ENCODE results near the gene HGF. TPM values are rescaled to one million over a fixed set of nuclear protein-coding genes. Genes with fewer than 3 reads are reported as not detected.
"Not testable (repeated sequence)": the region's sequence is repeated elsewhere in the genome, so short reads cannot be mapped to it uniquely, and the experiment has no call there.

HGF gene
- total RNA-seq, 8 experiments from 2014 or later = 0.09 to 9.6 (median 0.56) TPM; not detected in 1

DNA sequence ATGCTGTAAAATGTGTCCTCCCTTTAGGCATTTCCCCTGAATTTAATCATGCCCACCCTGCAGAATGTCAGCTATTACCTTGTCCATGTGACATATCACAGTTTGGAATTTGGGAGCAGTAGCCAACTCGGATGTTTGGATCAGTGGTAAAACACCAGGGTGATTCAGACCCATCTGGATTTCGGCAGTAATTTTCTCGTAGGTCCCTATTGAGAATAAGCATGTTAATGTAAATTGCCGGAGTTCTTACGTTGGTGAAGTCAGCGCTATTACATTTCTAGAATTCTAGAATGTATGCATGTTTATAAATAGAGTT is 44.1 kb downstream of the HGF start:
- no peak overlapping the region for H3K4me3 ChIP-seq
- WGBS, 10 experiments = 0 to 95% (median 39%) methylated on average over 4 to 6 of the region's 6 CpGs; no CpG with 5 or more reads in 2 of the 10 experiments
- peak in 3 of 8 experiments; percentile 82 to 92 (median 83) for ATAC-seq (replicated peaks in 6 of 8)
- no peak overlapping the region for H3K27ac ChIP-seq
- in situ Hi-C loops (cut with MboI; ENCODE audit: low pct_unique_long_range_greater_than_20kb in 2 of 9, low sequenced_read_pairs in 9 of 9, unreplicated experiment in 9 of 9) = no loop called here
- peaks cover 0 to 2% of the 10 kb centered on the region in 2 donors for H3K4me1 ChIP-seq (replicated peaks in 1 of 2)

DNA sequence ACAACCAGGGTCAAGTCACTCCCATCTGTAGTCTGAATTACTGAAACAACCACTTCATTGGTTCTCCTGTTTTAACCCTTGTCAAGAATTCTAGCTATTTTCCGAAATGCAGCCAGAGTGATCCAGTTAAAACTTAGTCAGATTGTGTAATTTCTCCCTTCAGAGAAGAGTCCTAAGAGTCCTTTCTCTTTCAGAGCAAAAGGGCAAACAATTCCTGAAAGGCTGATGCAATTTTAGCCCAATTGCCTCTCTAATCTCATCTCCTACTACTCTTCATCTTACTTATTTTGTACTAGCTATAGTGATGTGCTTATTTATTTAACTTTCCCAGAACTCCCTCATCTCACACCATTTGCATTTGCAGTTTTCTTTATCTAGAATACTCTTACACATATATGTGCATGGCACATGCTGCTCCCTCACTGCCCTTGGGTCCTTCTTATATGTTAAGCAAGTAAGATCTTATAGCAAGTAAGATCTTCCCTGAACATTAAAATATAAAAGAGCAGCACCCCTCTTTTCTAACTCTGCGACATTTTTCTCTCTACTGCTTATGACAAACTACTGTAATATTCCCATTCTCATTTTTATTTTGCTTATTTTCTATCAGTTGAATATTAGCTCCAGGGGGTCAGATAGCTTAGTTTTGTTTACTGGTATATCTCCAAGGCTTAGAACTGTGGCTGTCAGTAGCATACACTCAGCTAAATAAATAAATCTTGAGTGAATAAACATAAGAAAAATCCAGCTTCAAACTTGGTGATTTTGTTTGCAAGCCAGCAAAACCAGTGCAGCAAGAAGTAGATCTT is 44.6 kb downstream of the HGF start:
- Histone ChIP-seq H3K27ac (no peak overlapping the region), H3K4me3 (no peak overlapping the region), H3K4me1 (replicated peaks in 1 of 2) (peaks cover 0 to 2% of the 10 kb centered on the region in 2 donors)
- in situ Hi-C loops (cut with MboI; ENCODE audit: low pct_unique_long_range_greater_than_20kb in 2 of 9, low sequenced_read_pairs in 9 of 9, unreplicated experiment in 9 of 9) = no loop called here
- 6 to 100% (median 85%) methylated on average over 1 to 2 of the region's 2 CpGs for WGBS, 10 experiments
- peak in 3 of 8 experiments; percentile 52 to 73 (median 53) for ATAC-seq (replicated peaks in 6 of 8)

DNA sequence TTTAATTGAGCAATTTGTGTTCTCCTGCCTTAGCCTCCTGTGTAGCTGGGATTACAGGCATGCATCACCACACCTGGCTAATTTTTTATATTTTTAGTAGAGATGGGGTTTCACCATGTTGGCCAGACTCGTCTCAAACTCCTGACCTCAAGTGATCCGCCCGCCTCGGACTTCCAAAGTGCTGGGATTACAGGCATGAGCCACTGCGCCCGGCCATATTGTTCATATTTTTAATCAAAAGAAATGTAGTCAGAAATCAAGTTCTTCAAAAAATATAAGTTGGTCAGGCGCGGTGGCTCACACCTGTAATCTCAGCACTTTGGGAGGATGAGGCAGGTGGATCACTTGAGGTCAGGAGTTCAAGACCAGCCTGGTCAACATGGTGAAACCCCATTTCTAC is 47.6 kb downstream of the HGF start:
- ATAC-seq (replicated peaks in 6 of 8); H3K27ac ChIP-seq; H3K4me3 ChIP-seq; H3K4me1 ChIP-seq (replicated peaks in 1 of 2): not testable (repeated sequence)
- 80 to 100% (median 96%) methylated on average over 2 to 8 of the region's 8 CpGs; no CpG with 5 or more reads in 2 of the 10 experiments for WGBS, 10 experiments
- in situ Hi-C loops (cut with MboI; ENCODE audit: low pct_unique_long_range_greater_than_20kb in 2 of 9, low sequenced_read_pairs in 9 of 9, unreplicated experiment in 9 of 9) = loop anchor here in 2 of 9 experiments (25.0 kb wide), 1 partner anchor 210 kb away; no protein-coding TSS in a partner anchor

DNA sequence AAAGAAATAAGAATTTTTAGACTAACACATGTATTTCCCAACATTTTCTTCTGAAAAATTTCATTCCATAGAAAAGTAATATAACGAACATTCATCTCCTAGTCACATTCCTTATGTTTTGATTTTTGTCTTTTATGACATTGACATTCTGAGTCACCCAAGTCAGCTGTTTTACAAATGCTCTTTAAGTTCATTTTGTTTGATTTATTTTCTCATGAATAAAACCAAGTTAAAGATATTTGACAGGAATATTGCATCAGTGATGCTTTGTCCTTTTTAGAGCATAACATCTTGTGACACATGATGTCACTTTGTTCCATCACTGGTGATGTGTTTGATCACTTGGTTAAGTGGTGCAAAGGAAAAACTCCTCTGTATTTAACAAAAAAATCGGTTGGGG is 48.4 kb downstream of the HGF start:
- Histone ChIP-seq H3K4me1 (replicated peaks in 1 of 2) (peaks cover 0 to 2% of the 10 kb centered on the region in 2 donors), H3K27ac (no peak overlapping the region), H3K4me3 (no peak overlapping the region)
- in situ Hi-C loops (cut with MboI; ENCODE audit: low pct_unique_long_range_greater_than_20kb in 2 of 9, low sequenced_read_pairs in 9 of 9, unreplicated experiment in 9 of 9) = loop anchor here in 2 of 9 experiments (25.0 kb wide), 1 partner anchor 209 kb away; no protein-coding TSS in a partner anchor
- peak in 5 of 8 experiments; percentile 43 to 92 (median 74) for ATAC-seq (replicated peaks in 6 of 8)
- WGBS, 10 experiments = 0 to 100% (median 61%) methylated on average over 1 to 2 of the region's 2 CpGs

DNA sequence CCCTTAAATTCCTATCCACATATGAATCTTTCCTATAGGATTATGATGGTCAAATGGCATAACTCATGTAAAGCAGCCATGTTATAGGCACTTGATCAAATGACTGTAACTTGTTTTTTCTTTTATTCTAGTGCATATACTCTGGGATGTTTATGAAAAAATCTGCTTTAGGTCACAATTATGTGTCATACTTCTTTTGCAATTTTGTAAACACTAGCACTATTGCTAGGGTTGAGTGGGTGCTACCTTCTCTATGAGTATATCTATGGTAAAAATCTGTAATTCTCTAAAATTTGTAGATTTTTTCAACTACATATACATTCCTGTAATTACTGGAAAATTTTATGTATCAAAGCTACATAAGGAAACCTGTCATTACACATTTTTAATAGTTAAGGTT is 50.0 kb downstream of the HGF start:
- in situ Hi-C loops (cut with MboI; ENCODE audit: low pct_unique_long_range_greater_than_20kb in 2 of 9, low sequenced_read_pairs in 9 of 9, unreplicated experiment in 9 of 9) = loop anchor here in 2 of 9 experiments (25.0 kb wide), 1 partner anchor 208 kb away; no protein-coding TSS in a partner anchor
- H3K4me1 ChIP-seq (replicated peaks in 1 of 2) = peaks cover 0 to 2% of the 10 kb centered on the region in 2 donors

DNA sequence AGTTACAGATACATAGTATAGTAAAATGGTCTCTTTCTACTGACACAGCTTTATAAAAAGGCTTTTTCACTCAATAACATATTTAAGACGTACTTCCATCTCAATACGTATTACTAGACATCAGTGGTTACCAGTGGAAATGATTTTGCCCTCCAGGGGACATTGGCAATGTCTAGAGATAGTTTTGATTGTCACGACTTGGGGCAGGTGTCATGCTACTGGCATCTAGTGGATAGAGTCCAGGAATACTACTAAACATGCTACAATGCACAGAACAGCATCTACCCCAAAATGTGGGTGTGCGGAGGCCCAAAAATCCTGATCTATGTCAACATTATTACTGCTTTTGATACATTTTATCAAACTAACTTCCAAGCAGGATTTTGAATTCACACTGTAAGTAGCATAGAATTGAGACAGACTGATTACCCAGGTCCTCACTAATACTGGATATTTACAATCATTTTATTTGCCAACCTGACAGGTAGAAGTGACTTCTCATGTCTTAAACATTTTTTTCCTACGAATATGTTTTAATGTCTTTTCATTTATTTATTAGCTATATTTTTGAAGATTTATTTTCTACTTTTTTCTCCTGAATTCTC is 53.8 kb downstream of the HGF start:
- H3K4me3 ChIP-seq = no peak overlapping the region
- in situ Hi-C loops (cut with MboI; ENCODE audit: low pct_unique_long_range_greater_than_20kb in 2 of 9, low sequenced_read_pairs in 9 of 9, unreplicated experiment in 9 of 9) = loop anchor here in 2 of 9 experiments (25.0 kb wide), 1 partner anchor 204 kb away; no protein-coding TSS in a partner anchor
- ATAC-seq (replicated peaks in 6 of 8) = peak in 5 of 8 experiments; percentile 36 to 79 (median 67)
- H3K4me1 ChIP-seq (replicated peaks in 1 of 2) = no peaks in the 10 kb centered on the region
- 36 to 100% (median 68%) methylated on average over 1 to 5 of the region's 5 CpGs for WGBS, 10 experiments
- H3K27ac ChIP-seq = no peak overlapping the region

More for the DNA sequence above, 50.0 kb downstream of the HGF start:
- ATAC-seq (replicated peaks in 6 of 8) = no peak
- no peak overlapping the region for H3K4me3 ChIP-seq
- no peak overlapping the region for H3K27ac ChIP-seq

DNA sequence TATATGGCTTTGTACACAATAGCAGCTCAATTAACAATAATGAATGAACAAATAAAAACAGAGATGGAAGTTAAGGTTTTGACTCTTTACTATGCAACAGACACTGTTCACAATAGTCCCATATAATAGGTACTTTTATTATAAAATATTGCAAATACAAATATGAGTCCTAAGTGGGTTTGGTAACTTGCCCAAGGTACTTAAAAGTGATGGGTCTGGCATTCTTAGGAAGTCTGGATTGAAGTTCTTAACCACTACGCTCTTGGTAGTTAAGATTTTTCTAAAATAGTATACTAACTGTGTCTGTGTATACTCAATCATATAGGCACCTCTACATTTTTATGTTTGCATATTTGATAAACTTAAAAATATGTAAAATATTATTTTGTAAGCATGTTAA is 55.5 kb downstream of the HGF start:
- H3K4me1 ChIP-seq (replicated peaks in 1 of 2) = no peaks in the 10 kb centered on the region
- no peak overlapping the region for H3K27ac ChIP-seq
- in situ Hi-C loops (cut with MboI; ENCODE audit: low pct_unique_long_range_greater_than_20kb in 2 of 9, low sequenced_read_pairs in 9 of 9, unreplicated experiment in 9 of 9) = loop anchor here in 2 of 9 experiments (25.0 kb wide), 1 partner anchor 202 kb away; no protein-coding TSS in a partner anchor
- no peak for ATAC-seq (replicated peaks in 6 of 8)
- WGBS, 10 experiments = 92 to 100% (median 100%) methylated on average over 1 of the region's 1 CpG; no CpG with 5 or more reads in 2 of the 10 experiments
- H3K4me3 ChIP-seq = no peak overlapping the region

DNA sequence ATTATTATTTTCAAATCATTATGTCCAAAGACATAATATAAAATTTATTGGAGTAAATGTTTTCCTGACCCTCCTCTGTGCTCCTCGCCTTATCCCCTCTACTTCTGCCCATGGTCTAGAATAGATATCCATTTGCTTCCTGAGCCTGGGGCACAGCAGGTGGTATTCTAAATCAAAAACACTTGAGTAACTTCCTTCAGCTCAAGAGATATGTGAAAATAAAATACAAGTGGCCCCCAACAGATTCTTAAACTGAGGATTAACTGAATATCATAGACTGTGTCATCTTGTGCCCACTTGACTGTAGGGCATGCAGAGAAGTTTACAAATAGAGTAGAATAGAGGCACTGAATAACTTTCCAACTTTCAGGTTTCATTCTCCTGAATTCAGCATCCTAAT is 59.1 kb downstream of the HGF start:
- WGBS, 10 experiments = 44 to 100% (median 90%) methylated on average over 1 of the region's 1 CpG; no CpG with 5 or more reads in 2 of the 10 experiments
- Histone ChIP-seq H3K27ac (no peak overlapping the region), H3K4me1 (replicated peaks in 1 of 2) (no peaks in the 10 kb centered on the region), H3K4me3 (no peak overlapping the region)
- no peak for ATAC-seq (replicated peaks in 6 of 8)
- in situ Hi-C loops (cut with MboI; ENCODE audit: low pct_unique_long_range_greater_than_20kb in 2 of 9, low sequenced_read_pairs in 9 of 9, unreplicated experiment in 9 of 9) = loop anchor here in 2 of 9 experiments (25.0 kb wide), 1 partner anchor 198 kb away; no protein-coding TSS in a partner anchor

DNA sequence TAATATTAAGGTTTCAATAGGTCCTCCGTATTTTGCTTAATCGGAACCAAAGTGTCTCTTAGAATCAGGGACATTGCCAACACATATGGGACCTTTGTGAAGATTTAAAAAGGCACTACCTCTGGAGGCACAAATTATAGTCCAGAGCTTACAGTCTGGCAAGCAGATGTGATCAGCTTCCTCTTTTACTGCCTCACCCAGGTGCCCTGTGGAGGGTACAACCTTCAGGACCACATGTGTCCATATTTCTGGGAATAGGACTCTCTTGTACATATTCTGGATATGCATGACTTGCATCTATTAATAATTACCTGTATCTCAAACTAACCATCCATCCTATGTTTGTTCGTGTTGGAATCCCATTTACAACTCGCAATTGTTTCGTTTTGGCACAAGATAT is 60.0 kb downstream of the HGF start:
- Histone ChIP-seq H3K4me1 (replicated peaks in 1 of 2) (peaks cover 0 to 6% of the 10 kb centered on the region in 2 donors), H3K4me3 (no peak overlapping the region), H3K27ac (no peak overlapping the region)
- in situ Hi-C loops (cut with MboI; ENCODE audit: low pct_unique_long_range_greater_than_20kb in 2 of 9, low sequenced_read_pairs in 9 of 9, unreplicated experiment in 9 of 9) = loop anchor here in 2 of 9 experiments (25.0 kb wide), 1 partner anchor 198 kb away; no protein-coding TSS in a partner anchor
- 21 to 94% (median 90%) methylated on average over 3 to 5 of the region's 5 CpGs; no CpG with 5 or more reads in 1 of the 10 experiments for WGBS, 10 experiments
- ATAC-seq (replicated peaks in 6 of 8) = peak in 1 of 8 experiments; percentile 46

DNA sequence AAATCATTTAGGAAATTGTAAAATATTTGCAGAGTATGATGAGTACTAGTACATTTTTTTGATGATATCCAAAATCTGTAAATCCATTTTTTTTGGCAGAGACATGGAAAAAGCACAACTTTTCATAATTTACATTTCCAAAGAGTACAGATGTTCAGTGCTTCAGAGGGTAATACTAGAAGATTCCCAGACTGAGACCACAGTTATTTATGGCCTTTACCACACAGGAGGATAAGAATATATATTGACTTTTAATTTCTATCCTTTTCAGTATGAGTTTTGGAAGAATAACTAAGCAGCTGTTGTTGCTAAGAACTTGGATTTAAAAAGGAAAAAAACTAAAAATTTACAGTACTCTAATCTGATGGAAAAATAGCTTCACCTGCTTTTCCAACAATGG is 61.9 kb downstream of the HGF start:
- peak in 1 of 8 experiments; percentile 22 for ATAC-seq (replicated peaks in 6 of 8)
- Histone ChIP-seq H3K27ac (no peak overlapping the region), H3K4me3 (no peak overlapping the region), H3K4me1 (replicated peaks in 1 of 2) (peaks cover 0 to 6% of the 10 kb centered on the region in 2 donors)
- in situ Hi-C loops (cut with MboI; ENCODE audit: low pct_unique_long_range_greater_than_20kb in 2 of 9, low sequenced_read_pairs in 9 of 9, unreplicated experiment in 9 of 9) = loop anchor here in 2 of 9 experiments (25.0 kb wide), 1 partner anchor 196 kb away; no protein-coding TSS in a partner anchor

DNA sequence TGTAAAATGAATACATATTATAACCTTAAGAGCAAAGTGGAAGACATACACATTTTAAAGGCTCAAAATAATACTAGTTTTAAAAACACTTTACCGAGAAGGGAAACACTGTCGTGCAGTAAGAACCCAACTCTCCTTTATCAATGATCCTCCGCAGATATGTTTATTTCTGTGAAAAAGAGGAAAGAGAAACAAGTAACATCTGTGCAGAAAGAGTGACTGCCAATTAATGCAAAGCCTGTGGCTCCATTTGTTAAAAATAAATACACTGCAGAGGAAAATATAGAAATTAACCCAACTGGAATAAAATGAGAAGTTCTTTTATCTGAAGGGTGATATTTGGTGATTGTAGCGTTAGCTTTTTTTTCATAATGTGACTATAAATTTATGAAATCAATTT is 62.7 kb downstream of the HGF start:
- in situ Hi-C loops (cut with MboI; ENCODE audit: low pct_unique_long_range_greater_than_20kb in 2 of 9, low sequenced_read_pairs in 9 of 9, unreplicated experiment in 9 of 9) = loop anchor here in 2 of 9 experiments (25.0 kb wide), 1 partner anchor 195 kb away; no protein-coding TSS in a partner anchor
- WGBS, 10 experiments = 51 to 94% (median 82%) methylated on average over 2 to 4 of the region's 4 CpGs; no CpG with 5 or more reads in 2 of the 10 experiments
- ATAC-seq (replicated peaks in 6 of 8) = no peak
- no peak overlapping the region for H3K4me3 ChIP-seq
- no peak overlapping the region for H3K27ac ChIP-seq
- H3K4me1 ChIP-seq (replicated peaks in 1 of 2) = peaks cover 0 to 6% of the 10 kb centered on the region in 2 donors

DNA sequence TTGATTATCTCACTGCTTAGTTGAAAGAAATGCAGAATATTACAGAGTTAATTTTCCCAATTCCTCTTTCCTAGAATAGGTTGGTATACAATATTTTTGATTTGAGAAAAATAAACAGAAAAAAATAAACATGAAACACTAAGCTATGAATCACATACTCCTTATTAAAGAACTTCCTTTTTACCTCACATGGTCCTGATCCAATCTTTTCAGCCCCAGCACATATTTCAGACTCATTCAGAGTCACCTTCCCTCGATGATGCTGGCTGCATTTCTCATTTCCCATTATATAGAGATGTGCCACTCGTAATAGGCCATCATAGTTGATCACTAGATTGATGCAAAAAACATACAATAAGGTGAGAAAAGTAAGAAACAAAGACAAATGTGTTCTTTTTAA is 64.6 kb downstream of the HGF start:
- peaks cover 0 to 6% of the 10 kb centered on the region in 2 donors for H3K4me1 ChIP-seq (replicated peaks in 1 of 2)
- ATAC-seq (replicated peaks in 6 of 8) = no peak

DNA sequence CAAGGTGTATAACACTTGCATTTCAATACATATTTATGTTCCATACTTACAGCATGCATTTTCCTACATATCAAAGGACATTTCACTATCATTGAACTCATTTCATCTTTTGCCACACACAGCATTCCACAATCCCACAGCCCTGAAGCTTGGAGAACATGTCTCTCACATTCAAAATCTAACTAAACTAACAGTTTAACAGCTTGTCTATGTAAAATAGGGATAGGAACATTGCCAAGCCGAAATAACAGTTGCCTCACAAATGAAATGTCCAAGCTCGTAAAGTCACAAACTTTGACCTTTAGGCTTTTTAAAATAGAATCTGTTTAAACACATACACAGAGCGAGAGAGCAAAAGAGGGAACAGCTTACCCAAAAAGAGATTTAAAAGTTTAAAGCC is 65.3 kb downstream of the HGF start:
- Histone ChIP-seq H3K27ac (no peak overlapping the region), H3K4me1 (replicated peaks in 1 of 2) (peaks cover 0 to 6% of the 10 kb centered on the region in 2 donors), H3K4me3 (no peak overlapping the region)
- in situ Hi-C loops (cut with MboI; ENCODE audit: low pct_unique_long_range_greater_than_20kb in 2 of 9, low sequenced_read_pairs in 9 of 9, unreplicated experiment in 9 of 9) = loop anchor here in 2 of 9 experiments (25.0 kb wide), 1 partner anchor 192 kb away; no protein-coding TSS in a partner anchor
- no peak for ATAC-seq (replicated peaks in 6 of 8)
- WGBS, 10 experiments = 46 to 89% (median 65%) methylated on average over 2 to 3 of the region's 3 CpGs; no CpG with 5 or more reads in 1 of the 10 experiments

More for the DNA sequence above, 64.6 kb downstream of the HGF start:
- no peak overlapping the region for H3K27ac ChIP-seq
- no peak overlapping the region for H3K4me3 ChIP-seq
- in situ Hi-C loops (cut with MboI; ENCODE audit: low pct_unique_long_range_greater_than_20kb in 2 of 9, low sequenced_read_pairs in 9 of 9, unreplicated experiment in 9 of 9) = loop anchor here in 2 of 9 experiments (25.0 kb wide), 1 partner anchor 193 kb away; no protein-coding TSS in a partner anchor
- 56 to 100% (median 80%) methylated on average over 1 to 2 of the region's 2 CpGs; no CpG with 5 or more reads in 1 of the 10 experiments for WGBS, 10 experiments

Measured in motor neuron (in vitro differentiated cells).